Gastrocnemius medialis (tissue), 4 donors: Measurements from ENCODE around the gene GSAP.

ENCODE experiments used
- CTCF ChIP-seq, 5 experiments: fragments of 450-650 bp in 3 of 5; fragments of 200-600 bp in 2 of 5; sonication (generic) in 2 of 5; IDR thresholded peaks in 4 of 5; conservative IDR thresholded peaks in 1 of 5; 1 replicate in 4 of 5; 2 replicates in 1 of 5; pipeline ENCODE4 v1.5.1; 2016 to 2019; ENCODE audit warnings: antibody characterized with exemption in 5 of 5, mild to moderate bottlenecking in 3 of 5, moderate library complexity in 3 of 5
- POLR2A ChIP-seq, 2 donors: fragments of 450-650 bp; IDR thresholded peaks; one replicate each; pipeline ENCODE4 v1.6.1; 2017; ENCODE audit warnings: antibody characterized with exemption in 2 of 2, mild to moderate bottlenecking in 2 of 2, moderate library complexity in 2 of 2

GRCh38 chr7:77395626-77396025, 20.5 kb downstream of the GSAP start:
- TF ChIP-seq CTCF (IDR thresholded peaks at IDR 0.05 in 4 of 5, conservative IDR thresholded peaks at IDR 0.05 in 1 of 5) (no peak), POLR2A (IDR thresholded peaks at IDR 0.05) (no peak)
